B cell (primary cell): ENCODE measurements around the gene MYO1E. TPM values are rescaled to one million over a fixed set of nuclear protein-coding genes. Genes with fewer than 3 reads are reported as not detected.

ENCODE experiments used
- ATAC-seq: fragments of 200-7000 bp; cut with Tn5 transposase; one replicate; pipeline ENCODE4 v1.10.0; 2021; ENCODE audit warnings: low read depth, mild to moderate bottlenecking, moderate number of reproducible peaks, moderate library complexity
- CTCF ChIA-PET: fragments of 350-600 bp; sonication (Branson Sonifier 250); formaldehyde crosslinking; loops from one replicate; lab custom pipeline; 2021; ENCODE audit warnings: antibody characterized with exemption, inconsistent platforms; lab: Charles Lee
- POLR2A ChIA-PET: fragments of 350-600 bp; sonication (Branson Sonifier 250); formaldehyde crosslinking; loops from one replicate; lab custom pipeline; 2021; ENCODE audit warnings: antibody characterized with exemption; lab: Charles Lee
- DNase-seq: peaks from one replicate; pipeline ENCODE4 v3.0.0; 2013
- H2AFZ ChIP-seq: 2 replicates; pipeline ENCODE4 v1.6.1; 2012; ENCODE audit warnings: mild to moderate bottlenecking, low read depth, low read length; ENCODE audit not compliant: insufficient read depth, poor library complexity, severe bottlenecking
- H3K27ac ChIP-seq, 2 donors: 1 replicate in 1 of 2; 2 replicates in 1 of 2; pipeline ENCODE4 v1.5.1; 2012 to 2013; ENCODE audit warnings: low read length in 2 of 2, mild to moderate bottlenecking in 2 of 2, moderate library complexity in 1 of 2
- H3K27me3 ChIP-seq, 4 experiments: fragments of 200-600 bp in 1 of 4; sonication (generic) in 1 of 4; replicated peaks in 1 of 4; 1 replicate in 2 of 4; 2 replicates in 2 of 4; pipeline versions ENCODE4 v1.6.1 to v1.7.0; 2013 to 2016; ENCODE audit warnings: low read length in 3 of 4, mild to moderate bottlenecking in 2 of 4, mixed read lengths in 1 of 4, moderate library complexity in 1 of 4; ENCODE audit not compliant: insufficient read depth in 4 of 4, control insufficient read depth in 3 of 4; ENCODE audit errors: control extremely low read depth in 1 of 4
- H3K36me3 ChIP-seq, 2 experiments: replicated peaks in 1 of 2; 1 replicate in 1 of 2; 2 replicates in 1 of 2; pipeline versions ENCODE4 v1.6.1 to v1.7.1; 2013; ENCODE audit warnings: low read length in 1 of 2; ENCODE audit not compliant: insufficient read depth in 2 of 2, control insufficient read depth in 1 of 2; ENCODE audit errors: control extremely low read depth in 1 of 2, extremely low read depth in 1 of 2
- H3K4me1 ChIP-seq, 2 donors: fragments of 200-600 bp in 1 of 2; sonication (generic) in 1 of 2; 1 replicate in 1 of 2; 2 replicates in 1 of 2; pipeline versions ENCODE4 v1.5.1 to v1.6.1; 2013 to 2017; ENCODE audit warnings: low read length in 2 of 2; ENCODE audit not compliant: control insufficient read depth in 2 of 2, insufficient read depth in 2 of 2
- H3K4me2 ChIP-seq: replicated peaks from 2 replicates; pipeline ENCODE3; 2012; ENCODE audit warnings: mild to moderate bottlenecking, low read depth, low read length; ENCODE audit not compliant: poor library complexity, severe bottlenecking
- H3K4me3 ChIP-seq, 5 experiments: fragments of 200-600 bp in 1 of 5; sonication (generic) in 1 of 5; 1 replicate in 3 of 5; 2 replicates in 2 of 5; pipeline versions ENCODE4 v1.5.1 to v1.7.0; 2011 to 2016; ENCODE audit warnings: low read length in 4 of 5, mild to moderate bottlenecking in 4 of 5, low read depth in 2 of 5, control low read depth in 1 of 5, moderate library complexity in 1 of 5; ENCODE audit not compliant: insufficient read depth in 1 of 5; ENCODE audit errors: control extremely low read depth in 1 of 5, extremely low read depth in 1 of 5
- H3K79me2 ChIP-seq: fragments of 200-600 bp; sonication (generic); one replicate; pipeline ENCODE4 v1.6.0; 2016; ENCODE audit warnings: low read length; ENCODE audit not compliant: control insufficient read depth, insufficient read depth
- H3K9ac ChIP-seq: fragments of 200-600 bp; sonication (generic); 2 replicates; pipeline ENCODE4 v1.6.1; 2017; ENCODE audit warnings: mild to moderate bottlenecking, low read length, moderate library complexity
- H3K9me3 ChIP-seq, 3 donors: one replicate each; pipeline versions ENCODE4 v1.6.1 to v1.7.1; 2013; ENCODE audit warnings: low read length in 2 of 3; ENCODE audit not compliant: control insufficient read depth in 2 of 3, insufficient read depth in 1 of 3; ENCODE audit errors: control extremely low read depth in 1 of 3
- H4K20me1 ChIP-seq: 2 replicates; pipeline ENCODE4 v1.6.0; 2012; ENCODE audit warnings: mild to moderate bottlenecking, low read length; ENCODE audit not compliant: insufficient read depth, control insufficient read depth, poor library complexity, severe bottlenecking
- H3K27ac Mint-ChIP-seq: one replicate; pipeline ENCODE4 v1.8.0; 2021; ENCODE audit warnings: mixed read lengths
- H3K27me3 Mint-ChIP-seq: one replicate; pipeline ENCODE4 v1.8.0; 2021; ENCODE audit warnings: mixed read lengths
- H3K4me1 Mint-ChIP-seq: one replicate; pipeline ENCODE4 v1.8.0; 2021; ENCODE audit warnings: mixed read lengths
- H3K4me3 Mint-ChIP-seq: one replicate; pipeline ENCODE4 v1.8.0; 2021; ENCODE audit warnings: mixed read lengths
- H3K9me3 Mint-ChIP-seq: one replicate; pipeline ENCODE4 v1.8.0; 2022; ENCODE audit warnings: mixed read lengths; ENCODE audit not compliant: insufficient read depth
- EZH2 ChIP-seq: IDR thresholded peaks from 2 replicates; pipeline ENCODE4 v1.6.1; 2012; ENCODE audit warnings: borderline replicate concordance, low read depth, mild to moderate bottlenecking, moderate library complexity, low read length; ENCODE audit not compliant: insufficient read depth, poor library complexity, severe bottlenecking
- WGBS: methylation state at CpG from one replicate; pipeline ENCODE4 v1.1.5; 2013; ENCODE audit warnings: missing lambda C conversion rate; ENCODE audit not compliant: insufficient coverage; 5-methylcytosine and 5-hydroxymethylcytosine counted together
- intact Hi-C: fragments of 100-400 bp; cut with micrococcal nuclease; formaldehyde crosslinking; loops from one replicate; pipeline ENCODE4 v1.10.0; 2022
- polyA plus RNA-seq: library from polyadenylated mRNA; depleted of rRNA; stranded (reverse); fragments of >200 nt; gene quantifications from 2 replicates; pipeline ENCODE4 v1.2.3, GENCODE V29; 2012
- total RNA-seq, 2 donors: library from RNA; stranded (reverse); fragments of 120-200 nt in 1 of 2; gene quantifications; 1 replicate in 1 of 2; 2 replicates in 1 of 2; pipeline versions ENCODE4 v1.2.3 to v1.2.4, GENCODE V29; 2013 to 2022
- TF ChIP-seq, protein P1 (sequence below): fragments of 200-600 bp; IDR thresholded peaks from one replicate; pipeline ENCODE4 v1.8.0; 2022; ENCODE audit warnings: antibody characterized with exemption, mild to moderate bottlenecking

Gene MYO1E
- total and polyA plus RNA-seq, 2 donors (not counting 1 experiment from before 2014, with no cell fraction given), result 11.9 to 100.0 TPM

DNA sequence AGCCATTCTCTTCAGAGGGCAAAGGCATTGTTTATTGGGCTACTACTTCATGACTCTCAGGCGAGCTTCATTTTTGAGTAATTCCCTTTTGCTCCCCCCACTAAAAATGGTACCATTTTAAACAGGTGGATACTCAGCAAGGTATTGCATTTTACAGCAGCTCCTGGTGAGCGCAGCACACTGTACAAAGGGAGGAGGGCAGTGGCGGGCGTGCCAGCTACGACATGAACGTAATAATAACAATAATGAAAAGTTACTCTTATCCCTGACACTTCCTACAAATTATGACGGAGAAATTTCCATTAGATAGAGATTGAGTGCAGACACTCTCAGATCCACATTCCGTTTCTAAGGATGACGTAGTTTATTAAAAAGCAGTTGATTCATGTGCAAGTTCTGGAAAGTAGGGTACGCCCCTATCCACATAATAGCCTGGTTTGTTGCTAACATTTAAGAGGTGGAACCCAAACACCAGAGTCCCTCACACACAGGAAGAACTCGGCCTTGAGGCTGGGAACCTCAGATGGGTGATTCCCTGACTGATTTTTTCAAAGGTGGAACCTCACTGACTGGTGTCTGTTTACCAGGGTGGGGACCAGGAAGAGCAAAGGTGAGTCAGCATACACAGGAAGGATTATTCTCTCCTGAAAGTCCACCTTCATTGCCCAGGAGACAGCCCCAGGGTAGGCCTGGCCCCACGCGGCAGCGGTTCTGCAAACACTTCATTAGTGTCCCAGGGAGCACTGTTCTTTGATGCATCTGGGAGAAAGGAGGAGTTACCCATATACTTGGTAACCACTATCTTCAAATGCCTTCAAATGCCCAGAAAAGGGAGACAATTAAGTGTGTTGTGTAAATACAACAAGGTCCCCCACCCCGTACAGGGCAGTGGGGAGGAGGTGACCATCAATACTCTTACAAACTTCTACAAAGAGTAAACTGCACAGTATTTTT lies 96.2 kb downstream of the MYO1E start:
- ChIA-PET POLR2A (interaction anchor here (1.0 kb wide), 1 partner anchor 24 kb away, joined by 3 read pairs; no protein-coding TSS in a partner anchor), CTCF (no interaction called here)
- TF ChIP-seq, protein P1, sequence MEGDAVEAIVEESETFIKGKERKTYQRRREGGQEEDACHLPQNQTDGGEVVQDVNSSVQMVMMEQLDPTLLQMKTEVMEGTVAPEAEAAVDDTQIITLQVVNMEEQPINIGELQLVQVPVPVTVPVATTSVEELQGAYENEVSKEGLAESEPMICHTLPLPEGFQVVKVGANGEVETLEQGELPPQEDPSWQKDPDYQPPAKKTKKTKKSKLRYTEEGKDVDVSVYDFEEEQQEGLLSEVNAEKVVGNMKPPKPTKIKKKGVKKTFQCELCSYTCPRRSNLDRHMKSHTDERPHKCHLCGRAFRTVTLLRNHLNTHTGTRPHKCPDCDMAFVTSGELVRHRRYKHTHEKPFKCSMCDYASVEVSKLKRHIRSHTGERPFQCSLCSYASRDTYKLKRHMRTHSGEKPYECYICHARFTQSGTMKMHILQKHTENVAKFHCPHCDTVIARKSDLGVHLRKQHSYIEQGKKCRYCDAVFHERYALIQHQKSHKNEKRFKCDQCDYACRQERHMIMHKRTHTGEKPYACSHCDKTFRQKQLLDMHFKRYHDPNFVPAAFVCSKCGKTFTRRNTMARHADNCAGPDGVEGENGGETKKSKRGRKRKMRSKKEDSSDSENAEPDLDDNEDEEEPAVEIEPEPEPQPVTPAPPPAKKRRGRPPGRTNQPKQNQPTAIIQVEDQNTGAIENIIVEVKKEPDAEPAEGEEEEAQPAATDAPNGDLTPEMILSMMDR, result no peak
- TF ChIP-seq EZH2, result no peak
- intact Hi-C loops, result no loop called here
- 100% methylated on average over 1 of the region's 15 CpGs for WGBS
- no peak overlapping the region for H3K27ac Mint-ChIP-seq
- no peak for DNase-seq
- H3K27ac ChIP-seq, result no peak overlapping the region
- H4K20me1 ChIP-seq, result peaks cover 25% of the 10 kb centered on the region
- H3K4me2 ChIP-seq, result no peak overlapping the region
- H3K4me1 Mint-ChIP-seq, result peaks cover 46% of the 10 kb centered on the region
- H3K4me1 ChIP-seq, result peaks cover 6% of the 10 kb centered on the region in 2 donors
- no peaks in the 10 kb centered on the region for H3K9me3 Mint-ChIP-seq
- H3K27me3 ChIP-seq, result no peaks in the 10 kb centered on the region
- no peaks in the 10 kb centered on the region for H3K9me3 ChIP-seq
- no peaks in the 10 kb centered on the region for H3K36me3 ChIP-seq
- no peaks in the 10 kb centered on the region for H3K27me3 Mint-ChIP-seq
- ATAC-seq, result no peak
- no peak overlapping the region for H3K9ac ChIP-seq
- no peak overlapping the region for H2AFZ ChIP-seq
- H3K4me3 Mint-ChIP-seq, result no peak overlapping the region
- no peak overlapping the region for H3K4me3 ChIP-seq
- H3K79me2 ChIP-seq, result peaks cover 77% of the 10 kb centered on the region
